ENCODE measurements around the gene TMEM132D.

- TF ChIP-seq KLF7 (tag by site-specific recombination; IDR thresholded peaks at IDR 0.05; ENCODE audit: borderline replicate concordance) = no peak
- TF ChIP-seq CTCF (tag by site-specific recombination; IDR thresholded peaks at IDR 0.05) = no peak
- TF ChIP-seq KLF9 (tag by site-specific recombination; IDR thresholded peaks at IDR 0.05; ENCODE audit: low read depth) = no peak
- TF ChIP-seq ZBTB7A (tag by site-specific recombination; IDR thresholded peaks at IDR 0.05; ENCODE audit: low read depth) = no peak
- TF ChIP-seq TCF7L2 (IDR thresholded peaks at IDR 0.05; ENCODE audit: borderline replicate concordance, low read depth, low read length) = no peak
- TF ChIP-seq YY1 (tag by site-specific recombination; IDR thresholded peaks at IDR 0.05) = no peak
- TF ChIP-seq ZNF624 (tag by site-specific recombination; IDR thresholded peaks at IDR 0.05) = no peak
- TF ChIP-seq ZSCAN23 (tag by site-specific recombination; IDR thresholded peaks at IDR 0.05) = no peak
- no peak for TF ChIP-seq MEIS1 (CRISPR knock-in tag; IDR thresholded peaks at IDR 0.05; ENCODE audit: borderline replicate concordance)
- no peak for TF ChIP-seq KLF8 (tag by site-specific recombination; IDR thresholded peaks at IDR 0.05)
- TF ChIP-seq RBAK (tag by site-specific recombination; IDR thresholded peaks at IDR 0.05) = no peak
Measured at GRCh38 chr12:129226851-129227250, 677.0 kb downstream of the TMEM132D start.

Measured in HEK293 (cell line).